MG63 (cell line): ENCODE results near the gene LSS. TPM values are rescaled to one million over a fixed set of nuclear protein-coding genes. Genes with fewer than 3 reads are reported as not detected.
"Not testable (repeated sequence)": the region's sequence is repeated elsewhere in the genome, so short reads cannot be mapped to it uniquely, and the experiment has no call there.

Experiments used
- DNase-seq: peaks from one replicate; pipeline ENCODE4 v3.0.0-alpha.2; 2020
- H3K27me3 ChIP-seq: fragments of 250-450 bp; sonication (Bioruptor Pico); 2 replicates; pipeline ENCODE4 v1.5.1; 2020; ENCODE audit warnings: mild to moderate bottlenecking, moderate library complexity
- H3K36me3 ChIP-seq: fragments of 250-450 bp; sonication (Bioruptor Pico); 2 replicates; pipeline ENCODE4 v1.5.1; 2020; ENCODE audit warnings: mild to moderate bottlenecking, moderate library complexity
- H3K4me3 ChIP-seq: fragments of 250-450 bp; sonication (Bioruptor Pico); 2 replicates; pipeline ENCODE4 v1.5.1; 2020; ENCODE audit warnings: mild to moderate bottlenecking, moderate library complexity
- H3K9me3 ChIP-seq: fragments of 250-450 bp; sonication (Bioruptor Pico); 2 replicates; pipeline ENCODE4 v1.5.1; 2020; ENCODE audit warnings: mild to moderate bottlenecking, moderate library complexity
- total RNA-seq: library from RNA; depleted of rRNA; stranded (reverse); fragments of >200 nt; shearing (Covaris generic); gene quantifications from 2 replicates; pipeline ENCODE4 v1.2.3, GENCODE V29; 2014; ENCODE audit warnings: low replicate concordance

LSS gene
- total RNA-seq, 1 experiment from 2014 or later: 66.7 TPM

DNA sequence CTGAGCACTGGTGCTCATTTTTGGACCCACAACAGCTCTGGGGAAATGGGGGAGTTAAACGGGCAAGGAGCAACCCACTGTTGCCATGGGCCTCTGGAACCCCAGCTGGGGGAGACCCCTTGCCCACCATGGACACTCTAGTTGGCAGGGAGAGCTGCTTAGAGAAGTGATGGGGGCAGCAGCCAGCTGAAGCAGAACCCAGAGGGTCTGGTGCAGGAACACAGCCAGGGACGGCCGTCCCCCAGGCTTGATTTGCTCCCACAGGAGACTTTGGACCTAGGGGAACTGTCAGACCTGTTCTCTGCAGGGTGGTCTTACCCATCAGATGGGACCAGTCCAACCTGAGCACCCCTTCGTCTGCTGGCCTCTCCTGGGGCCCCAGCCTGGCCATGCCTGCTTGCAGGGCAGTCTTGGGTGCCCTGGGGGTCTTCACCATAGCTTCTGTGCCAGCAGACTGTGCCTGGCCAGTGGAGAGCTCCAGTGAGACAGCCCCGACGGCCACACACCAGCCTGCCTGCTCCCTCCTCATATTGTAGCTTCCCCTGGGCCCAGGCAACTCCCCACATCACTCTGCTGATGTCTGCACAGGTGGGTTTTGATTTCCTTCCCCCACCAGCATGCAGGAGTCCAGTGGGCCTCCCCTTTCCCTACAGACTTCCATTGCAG, 55.6 kb downstream of the LSS start:
- H3K9me3 ChIP-seq: peaks cover 42% of the 10 kb centered on the region

DNA sequence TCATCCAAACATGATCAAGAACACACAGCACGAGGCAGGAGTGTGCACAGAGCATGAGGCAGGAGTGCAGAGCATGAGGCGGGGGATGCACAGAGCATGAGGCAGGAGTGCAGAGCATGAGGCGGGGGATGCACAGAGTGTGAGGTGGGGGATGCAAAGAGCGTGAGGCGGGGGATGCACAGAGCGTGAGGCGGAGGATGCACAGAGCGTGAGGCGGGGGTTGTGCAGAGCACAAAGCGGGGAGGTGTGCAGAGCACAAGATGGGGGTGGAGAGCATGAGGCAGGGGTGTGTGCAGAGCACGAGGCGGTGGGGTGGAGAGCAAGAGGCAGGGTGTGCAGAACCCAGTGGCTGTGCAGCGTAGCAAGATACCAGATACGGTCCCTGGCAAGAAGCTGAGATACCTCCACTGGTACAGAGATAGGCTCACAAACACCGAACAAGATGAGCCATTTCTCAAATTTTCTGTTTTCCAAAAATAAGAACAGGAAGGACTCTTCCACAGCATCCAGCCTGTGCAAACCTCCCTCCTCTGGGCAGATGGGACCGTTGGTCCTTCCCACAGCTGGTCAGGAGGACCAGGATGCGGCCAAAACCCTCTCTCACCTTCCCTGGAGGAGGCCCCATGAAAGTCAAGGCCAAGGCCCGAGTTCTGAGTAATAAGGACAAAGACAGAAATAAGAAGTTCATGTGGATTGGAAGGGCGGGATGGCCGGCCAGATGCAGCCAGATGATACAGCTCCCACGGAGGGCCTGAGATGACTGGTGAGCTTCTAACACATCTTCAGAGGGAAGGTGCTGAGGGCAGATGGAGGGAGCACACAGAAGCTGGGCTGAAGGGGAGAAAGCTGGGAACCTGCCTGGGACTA, 56.3 kb downstream of the LSS start:
- Histone ChIP-seq H3K27me3 (no peaks in the 10 kb centered on the region), H3K4me3 (no peak overlapping the region), H3K36me3 (no peaks in the 10 kb centered on the region), H3K9me3 (peaks cover 38% of the 10 kb centered on the region)
- DNase-seq: no peak

More for the DNA sequence above, 55.6 kb downstream of the LSS start:
- no peak for DNase-seq
- Histone ChIP-seq H3K36me3 (no peaks in the 10 kb centered on the region; the same call in 1 of the 2 replicates), H3K27me3 (no peaks in the 10 kb centered on the region), H3K4me3 (no peak overlapping the region)

DNA sequence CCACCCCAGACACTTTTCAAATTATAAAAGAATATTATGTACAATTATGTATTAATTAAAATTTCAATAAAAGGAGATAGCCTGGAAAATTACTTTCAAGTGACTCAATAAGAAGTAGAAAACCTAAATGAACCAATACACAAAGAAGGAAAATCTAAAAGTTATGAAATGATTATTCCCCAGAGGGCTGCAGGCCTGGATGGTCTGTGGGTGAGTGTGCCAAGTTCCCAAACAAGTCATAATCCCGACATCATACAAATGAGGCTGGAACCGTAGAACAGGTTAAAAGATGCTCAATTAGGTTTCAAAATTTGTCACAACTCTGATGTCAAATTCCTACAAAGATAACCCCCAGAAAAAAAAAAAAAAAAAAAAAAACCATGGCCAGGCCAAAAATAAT, 57.0 kb downstream of the LSS start:
- Histone ChIP-seq H3K36me3 (no peaks in the 10 kb centered on the region), H3K27me3 (no peaks in the 10 kb centered on the region), H3K9me3 (peaks cover 31% of the 10 kb centered on the region), H3K4me3 (no peak overlapping the region)
- no peak for DNase-seq

DNA sequence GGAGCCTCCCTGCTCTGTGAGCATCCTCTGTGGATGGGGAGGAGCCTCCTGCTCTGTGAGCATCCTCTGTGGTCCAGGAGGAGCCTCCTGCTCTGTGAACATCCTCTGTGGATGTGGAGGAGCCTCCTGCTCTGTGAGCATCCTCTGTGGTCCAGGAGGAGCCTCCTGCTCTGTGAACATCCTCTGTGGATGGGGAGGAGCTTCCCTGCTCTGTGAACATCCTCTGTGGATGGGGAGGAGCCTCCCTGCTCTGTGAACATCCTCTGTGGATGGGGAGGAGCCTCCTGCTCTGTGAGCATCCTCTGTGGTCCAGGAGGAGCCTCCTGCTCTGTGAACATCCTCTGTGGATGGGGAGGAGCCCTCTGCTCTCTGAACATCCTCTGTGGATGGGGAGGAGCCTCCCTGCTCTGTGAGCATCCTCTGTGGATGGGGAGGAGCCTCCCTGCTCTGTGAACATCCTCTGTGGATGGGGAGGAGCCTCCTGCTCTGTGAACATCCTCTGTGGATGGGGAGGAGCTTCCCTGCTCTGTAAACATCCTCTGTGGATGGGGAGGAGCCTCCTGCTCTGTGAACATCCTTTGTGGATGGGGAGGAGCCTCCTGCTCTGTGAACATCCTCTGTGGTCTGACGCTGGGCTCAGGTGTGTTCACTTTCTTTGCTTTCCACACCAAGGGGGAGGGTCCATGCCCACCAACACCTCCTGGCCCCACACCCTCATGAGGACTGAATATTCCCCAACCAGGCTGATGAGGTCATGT, 58.0 kb downstream of the LSS start:
- not testable (repeated sequence) for DNase-seq, H3K36me3 ChIP-seq, H3K4me3 ChIP-seq, H3K27me3 ChIP-seq
- H3K9me3 ChIP-seq: peaks cover 23% of the 10 kb centered on the region

GRCh38 chr21:46168659-46169386, 59.8 kb downstream of the LSS start:
- no peaks in the 10 kb centered on the region for H3K27me3 ChIP-seq
- no peaks in the 10 kb centered on the region for H3K36me3 ChIP-seq
- no peak overlapping the region for H3K4me3 ChIP-seq
- peaks cover 5% of the 10 kb centered on the region for H3K9me3 ChIP-seq
- DNase-seq: no peak

- Histone ChIP-seq H3K9me3 (no peaks in the 10 kb centered on the region), H3K27me3 (no peaks in the 10 kb centered on the region), H3K4me3 (no peak overlapping the region), H3K36me3 (no peaks in the 10 kb centered on the region)
- DNase-seq: no peak
Measured at GRCh38 chr21:46168238-46168637, 60.3 kb downstream of the LSS start.

- H3K36me3 ChIP-seq: no peaks in the 10 kb centered on the region
- DNase-seq: no peak
- H3K9me3 ChIP-seq: no peaks in the 10 kb centered on the region
- H3K27me3 ChIP-seq: no peaks in the 10 kb centered on the region
- H3K4me3 ChIP-seq: no peak overlapping the region
Measured at GRCh38 chr21:46165098-46165497, 63.5 kb downstream of the LSS start.

DNA sequence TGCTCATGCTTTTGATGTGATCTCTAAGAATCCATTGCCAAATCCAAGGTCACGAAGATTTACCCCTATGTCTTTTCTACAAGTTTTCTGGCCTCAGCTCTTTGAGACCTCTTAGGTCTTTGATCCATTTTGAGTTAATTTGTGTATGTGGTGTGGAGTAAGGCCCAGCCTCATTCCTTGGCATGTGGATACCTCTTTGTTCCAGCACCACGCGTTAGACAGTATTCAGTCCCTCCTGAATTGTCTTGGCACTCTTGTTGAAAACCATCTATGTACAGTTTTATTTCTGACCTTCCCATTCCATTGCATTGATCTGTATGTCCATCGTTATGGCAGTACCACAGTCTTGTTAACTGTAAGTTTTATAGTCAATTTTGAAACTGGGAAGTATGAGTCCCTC, 65.2 kb downstream of the LSS start:
- H3K36me3 ChIP-seq: no peaks in the 10 kb centered on the region
- H3K27me3 ChIP-seq: no peaks in the 10 kb centered on the region
- no peak overlapping the region for H3K4me3 ChIP-seq
- no peak for DNase-seq
- no peaks in the 10 kb centered on the region for H3K9me3 ChIP-seq

DNA sequence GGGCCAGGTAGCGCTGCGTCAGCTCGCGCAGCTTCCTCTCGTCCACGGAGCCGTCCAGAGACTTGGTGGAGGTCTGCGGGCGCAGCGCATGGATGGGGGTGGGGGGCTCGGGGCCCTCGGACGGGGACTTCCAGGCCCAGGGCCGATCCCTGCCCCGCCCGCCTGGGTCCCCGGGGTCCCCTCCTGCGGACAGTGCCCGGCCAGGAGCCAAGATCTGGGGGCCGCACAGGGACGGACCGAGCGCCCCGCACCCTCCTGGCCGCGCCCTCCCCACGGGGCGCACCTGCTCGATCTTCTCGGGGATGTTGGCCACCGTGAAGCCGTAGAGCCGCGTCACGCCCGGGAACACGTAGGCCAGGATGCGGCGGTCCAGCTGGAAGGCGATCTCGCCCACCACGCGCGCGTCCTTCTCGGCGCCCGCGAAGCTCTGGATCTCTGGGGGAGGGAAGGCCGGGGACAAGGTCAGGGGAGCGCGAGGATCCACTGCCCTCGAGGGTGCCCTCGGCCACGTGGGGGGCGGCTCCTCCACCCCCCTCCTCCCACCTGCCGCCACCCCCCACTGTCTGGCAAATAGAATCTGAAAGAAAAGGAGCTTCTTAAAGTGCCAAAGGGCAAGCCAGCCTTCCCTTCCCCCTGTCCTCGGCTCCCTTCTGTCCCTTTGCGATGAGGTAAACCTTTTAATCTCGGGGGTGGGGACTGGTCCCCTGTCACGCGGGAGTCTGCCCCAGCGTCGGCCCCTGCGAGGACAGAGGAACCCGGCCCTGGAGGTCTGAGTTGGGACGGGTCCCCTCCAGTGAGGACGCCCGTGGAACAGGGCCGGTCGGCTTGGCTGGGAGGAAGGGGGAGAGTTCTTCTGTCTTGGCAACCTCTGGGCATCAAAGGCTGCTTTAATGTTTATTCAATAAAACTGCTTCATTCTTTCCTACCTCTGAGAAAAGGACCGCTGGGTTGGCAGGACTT, 66.7 kb downstream of the LSS start:
- no peaks in the 10 kb centered on the region for H3K36me3 ChIP-seq
- no peaks in the 10 kb centered on the region for H3K9me3 ChIP-seq
- DNase-seq: no peak
- H3K4me3 ChIP-seq: no peak overlapping the region
- no peaks in the 10 kb centered on the region for H3K27me3 ChIP-seq

GRCh38 chr21:46160907-46161632, 67.5 kb downstream of the LSS start:
- Histone ChIP-seq H3K4me3 (no peak overlapping the region), H3K9me3 (no peaks in the 10 kb centered on the region)
- DNase-seq: no peak

GRCh38 chr21:46160657-46160906, 68.0 kb downstream of the LSS start:
- no peak for DNase-seq
- Histone ChIP-seq H3K4me3 (no peak overlapping the region), H3K36me3 (no peaks in the 10 kb centered on the region), H3K27me3 (no peaks in the 10 kb centered on the region), H3K9me3 (no peaks in the 10 kb centered on the region)

More at GRCh38 chr21:46160907-46161632, 67.5 kb downstream of the LSS start:
- no peaks in the 10 kb centered on the region for H3K27me3 ChIP-seq
- no peaks in the 10 kb centered on the region for H3K36me3 ChIP-seq

GRCh38 chr21:46159841-46160656, 68.5 kb downstream of the LSS start:
- no peak for DNase-seq
- no peak overlapping the region for H3K4me3 ChIP-seq
- no peaks in the 10 kb centered on the region for H3K27me3 ChIP-seq
- no peaks in the 10 kb centered on the region for H3K9me3 ChIP-seq
- H3K36me3 ChIP-seq: no peaks in the 10 kb centered on the region

GRCh38 chr21:46159390-46159789, 69.2 kb downstream of the LSS start:
- Histone ChIP-seq H3K4me3 (no peak overlapping the region), H3K36me3 (no peaks in the 10 kb centered on the region), H3K27me3 (no peaks in the 10 kb centered on the region), H3K9me3 (no peaks in the 10 kb centered on the region)
- no peak for DNase-seq

- no peaks in the 10 kb centered on the region for H3K9me3 ChIP-seq
- no peaks in the 10 kb centered on the region for H3K27me3 ChIP-seq
- no peak for DNase-seq
- no peak overlapping the region for H3K4me3 ChIP-seq
- H3K36me3 ChIP-seq: no peaks in the 10 kb centered on the region
Measured at GRCh38 chr21:46158666-46159300, 69.8 kb downstream of the LSS start.
